GM12875 (cell line): ENCODE measurements around the gene SERPINA3.

ENCODE experiments used
- H3K4me3 ChIP-seq: one replicate; pipeline ENCODE4 v1.5.1; 2011; ENCODE audit warnings: low read depth, low read length, control low read depth
- CTCF ChIP-seq: IDR thresholded peaks from 2 replicates; pipeline ENCODE4 v1.5.1; 2011; ENCODE audit warnings: low read depth, mild to moderate bottlenecking, control low read depth, inconsistent platforms, low read length, moderate library complexity, borderline replicate concordance; ENCODE audit not compliant: insufficient read depth

Gene SERPINA3

DNA sequence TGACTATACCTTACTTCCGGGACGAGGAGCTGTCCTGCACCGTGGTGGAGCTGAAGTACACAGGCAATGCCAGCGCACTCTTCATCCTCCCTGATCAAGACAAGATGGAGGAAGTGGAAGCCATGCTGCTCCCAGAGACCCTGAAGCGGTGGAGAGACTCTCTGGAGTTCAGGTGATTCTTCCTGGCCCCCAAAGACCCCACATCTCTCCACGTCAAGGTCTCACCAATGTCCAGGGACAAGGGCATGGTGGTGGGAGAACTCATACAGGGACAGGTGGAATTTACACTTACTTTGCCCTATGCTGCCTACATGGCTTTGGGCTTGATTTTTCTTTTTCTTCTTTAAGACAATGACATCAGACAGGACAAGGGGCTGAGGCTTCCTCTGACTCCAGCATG, 7.1 kb downstream of the SERPINA3 start:
- H3K4me3 ChIP-seq, result no peak overlapping the region
- no peak for TF ChIP-seq CTCF

DNA sequence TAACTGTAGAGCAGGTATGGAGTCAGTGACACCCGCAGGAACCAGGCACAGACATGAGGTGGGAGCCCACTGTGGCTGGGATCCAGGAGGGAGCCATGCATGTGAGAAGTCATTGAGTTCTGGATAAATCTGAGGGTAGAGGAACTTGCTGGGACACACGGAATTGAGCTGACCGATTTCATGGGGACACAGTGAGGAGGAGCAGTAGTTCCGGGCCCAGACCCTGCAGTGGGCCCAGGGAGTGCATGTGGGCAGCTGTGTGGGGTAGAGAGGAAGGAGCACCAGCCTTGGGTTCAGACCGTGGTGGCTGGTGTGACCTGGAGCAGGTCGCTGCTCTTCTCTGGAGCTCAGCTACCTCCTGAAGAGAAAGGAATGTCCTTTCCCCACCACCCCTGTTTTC, 8.4 kb downstream of the SERPINA3 start:
- TF ChIP-seq CTCF, result no peak
- no peak overlapping the region for H3K4me3 ChIP-seq

- no peak for TF ChIP-seq CTCF
- no peak overlapping the region for H3K4me3 ChIP-seq
Observed at GRCh38 chr14:94621358-94622134, 9.4 kb downstream of the SERPINA3 start.

- H3K4me3 ChIP-seq, result no peak overlapping the region
- TF ChIP-seq CTCF, result no peak
Observed at GRCh38 chr14:94622653-94623421, 10.6 kb downstream of the SERPINA3 start.

DNA sequence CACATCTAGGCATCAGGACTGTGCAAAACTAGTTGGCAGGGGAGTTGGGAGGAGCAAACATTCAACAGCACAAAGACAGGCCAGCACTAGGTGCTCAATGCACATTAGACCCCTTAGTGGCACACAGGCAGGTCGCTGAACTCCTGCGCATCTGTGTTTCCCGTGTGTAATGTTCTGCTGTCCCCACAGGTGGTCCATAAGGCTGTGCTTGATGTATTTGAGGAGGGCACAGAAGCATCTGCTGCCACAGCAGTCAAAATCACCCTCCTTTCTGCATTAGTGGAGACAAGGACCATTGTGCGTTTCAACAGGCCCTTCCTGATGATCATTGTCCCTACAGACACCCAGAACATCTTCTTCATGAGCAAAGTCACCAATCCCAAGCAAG, 11.2 kb downstream of the SERPINA3 start:
- TF ChIP-seq CTCF, result no peak

DNA sequence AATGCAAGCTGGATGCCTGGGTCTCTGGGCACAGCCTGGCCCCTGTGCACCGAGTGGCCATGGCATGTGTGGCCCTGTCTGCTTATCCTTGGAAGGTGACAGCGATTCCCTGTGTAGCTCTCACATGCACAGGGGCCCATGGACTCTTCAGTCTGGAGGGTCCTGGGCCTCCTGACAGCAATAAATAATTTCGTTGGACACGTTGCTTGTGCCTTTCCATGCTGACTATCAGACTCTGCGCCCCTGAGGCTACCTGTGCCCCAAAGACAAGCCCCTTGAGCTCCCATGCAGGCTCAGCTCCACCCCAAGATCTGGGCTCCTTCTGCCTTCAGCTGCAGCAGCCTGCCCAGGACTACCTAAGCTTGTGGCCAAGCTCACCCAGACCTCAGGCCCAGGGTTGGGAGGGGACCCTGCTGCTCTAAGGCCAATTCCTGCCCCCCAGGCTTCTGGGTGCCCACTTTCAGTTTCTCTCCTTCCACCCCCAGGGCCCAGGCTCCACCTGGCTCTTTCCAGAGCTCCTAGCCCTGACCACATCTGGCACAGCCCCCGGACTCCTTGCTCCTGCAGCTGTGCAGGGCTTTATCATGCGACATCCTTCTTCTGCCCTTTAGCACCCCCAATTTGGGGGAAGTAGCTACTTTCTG, 11.8 kb downstream of the SERPINA3 start:
- TF ChIP-seq CTCF, result no peak
- H3K4me3 ChIP-seq, result no peak overlapping the region

More for the DNA sequence above, 11.2 kb downstream of the SERPINA3 start:
- no peak overlapping the region for H3K4me3 ChIP-seq
